ENCODE measurements around the gene OSBPL7. TPM values are rescaled to one million over a fixed set of nuclear protein-coding genes. Genes with fewer than 3 reads are reported as not detected.

Gene OSBPL7
- total RNA-seq, 1 experiment from 2014 or later, result 20.5 TPM

GRCh38 chr17:47811709-47812108 is 9.9 kb downstream of the OSBPL7 start:
- no peak overlapping the region for H3K4me2 ChIP-seq (ENCODE audit: low read length)
- DNase-seq (ENCODE audit: low read depth, low spot score) (no peak), ATAC-seq (no peak)
- no peak overlapping the region for H2AFZ ChIP-seq (ENCODE audit: low read depth, low read length, poor library complexity, severe bottlenecking)
- intact Hi-C loops (cut with micrococcal nuclease), result no loop called here
- RAD21 ChIA-PET (ENCODE audit: low non-redundant PET in 1 of 2, low total read pairs in 2 of 2, uncharacterized antibody in 2 of 2, unreplicated experiment in 2 of 2), result no interaction called here
- no peaks in the 10 kb centered on the region for H4K20me1 ChIP-seq (ENCODE audit: insufficient read depth)
- H3K27me3 ChIP-seq (ENCODE audit: insufficient read depth, low read length), result no peaks in the 10 kb centered on the region
- BruUV-seq (replicated peaks), result no TSS peak
- no peak overlapping the region for H3K4me3 ChIP-seq (replicated peaks in 1 of 2; ENCODE audit: low read depth in 1 of 2, low read length in 2 of 2)
- POLR2A ChIA-PET, result no interaction called here
- H3K9me2 ChIP-seq (ENCODE audit: insufficient read depth), result no peaks in the 10 kb centered on the region
- peaks cover 25 to 32% of the 10 kb centered on the region in 2 experiments for H3K4me1 ChIP-seq (ENCODE audit: control insufficient read depth in 1 of 2, insufficient read depth in 2 of 2, low read length in 2 of 2)
- peaks cover 11% of the 10 kb centered on the region in 2 experiments; a peak in 2 of 4 replicates for H3K36me3 ChIP-seq (ENCODE audit: control insufficient read depth in 1 of 2, insufficient read depth in 2 of 2, low read length in 2 of 2)
- TF ChIP-seq SRF (IDR thresholded peaks at IDR 0.05; ENCODE audit: low read depth) (no peak), CBX3 (IDR thresholded peaks at IDR 0.05; ENCODE audit: low read depth) (no peak), POLR2A (IDR thresholded peaks at IDR 0.05; ENCODE audit: borderline replicate concordance, extremely low read depth, insufficient read depth, insufficient read length) (no peak), JUND (IDR thresholded peaks at IDR 0.05) (no peak), MAX (IDR thresholded peaks at IDR 0.05) (no peak), SIN3A (IDR thresholded peaks at IDR 0.05; ENCODE audit: low read depth) (no peak), EZH2 (IDR thresholded peaks at IDR 0.05) (no peak), REST (IDR thresholded peaks at IDR 0.05; ENCODE audit: low read depth) (no peak)
- H3K9ac ChIP-seq (ENCODE audit: low read length), result no peak overlapping the region
- no peaks in the 10 kb centered on the region for H3K9me3 ChIP-seq (ENCODE audit: control insufficient read depth in 1 of 2, insufficient read depth in 1 of 2, low read depth in 1 of 2, low read length in 2 of 2)
- no peak overlapping the region for H3K27ac ChIP-seq (ENCODE audit: low read depth, low read length)
- CTCF ChIA-PET, result no interaction called here
- no peaks in the 10 kb centered on the region for H3K79me2 ChIP-seq (ENCODE audit: insufficient read depth, low read length)

Measured in HCT116 (cell line).